ENCODE results near the gene SCN5A. TPM values are rescaled to one million over a fixed set of nuclear protein-coding genes. Genes with fewer than 3 reads are reported as not detected.

Gene SCN5A
- total and polyA plus RNA-seq, 2 of the 13 experiments (the other 11 are each of a cell fraction or from before 2014, with no cell fraction given), result 0.22 TPM; not detected in 1

DNA sequence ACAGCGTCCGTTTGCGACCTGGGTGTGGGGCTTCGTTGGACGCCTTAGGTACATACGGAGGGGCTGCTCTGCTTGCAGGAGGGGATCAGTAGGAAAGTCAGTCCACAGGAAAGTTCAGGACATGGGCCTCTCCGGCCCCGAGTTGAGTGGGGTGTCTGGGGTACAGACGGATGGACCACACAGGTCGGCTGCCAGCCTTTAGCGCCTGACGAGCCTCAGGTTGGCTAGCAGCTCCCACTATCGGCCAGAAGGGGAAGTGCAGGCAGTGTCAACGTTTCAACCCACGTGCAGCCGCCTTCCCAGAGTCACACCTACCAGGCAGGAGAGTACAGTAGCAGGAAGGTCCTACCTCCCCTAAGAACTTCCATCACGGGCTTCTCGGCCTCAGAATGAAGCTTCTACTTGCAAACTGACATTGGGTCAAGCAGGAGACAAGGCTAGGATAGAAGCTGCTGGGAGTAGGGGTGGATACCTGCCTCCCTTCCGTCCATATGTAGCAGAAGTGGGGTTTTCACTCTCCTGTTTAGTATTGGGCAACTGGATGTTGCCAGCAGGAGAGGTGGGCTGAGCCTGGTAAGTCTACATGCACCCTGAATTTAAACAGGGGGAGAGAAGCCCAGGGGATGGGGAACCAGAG is 1.8 kb upstream of the SCN5A start (continued):
- 0 out of 2 replicates have a peak, but pooled peaks have one; percentile 34 for TF ChIP-seq ZNF605 (CRISPR knock-in tag; IDR thresholded peaks at IDR 0.05)
- TF ChIP-seq STAG1 (CRISPR knock-in tag; IDR thresholded peaks at IDR 0.05), result peak; percentile 76
- TF ChIP-seq, protein P1, sequence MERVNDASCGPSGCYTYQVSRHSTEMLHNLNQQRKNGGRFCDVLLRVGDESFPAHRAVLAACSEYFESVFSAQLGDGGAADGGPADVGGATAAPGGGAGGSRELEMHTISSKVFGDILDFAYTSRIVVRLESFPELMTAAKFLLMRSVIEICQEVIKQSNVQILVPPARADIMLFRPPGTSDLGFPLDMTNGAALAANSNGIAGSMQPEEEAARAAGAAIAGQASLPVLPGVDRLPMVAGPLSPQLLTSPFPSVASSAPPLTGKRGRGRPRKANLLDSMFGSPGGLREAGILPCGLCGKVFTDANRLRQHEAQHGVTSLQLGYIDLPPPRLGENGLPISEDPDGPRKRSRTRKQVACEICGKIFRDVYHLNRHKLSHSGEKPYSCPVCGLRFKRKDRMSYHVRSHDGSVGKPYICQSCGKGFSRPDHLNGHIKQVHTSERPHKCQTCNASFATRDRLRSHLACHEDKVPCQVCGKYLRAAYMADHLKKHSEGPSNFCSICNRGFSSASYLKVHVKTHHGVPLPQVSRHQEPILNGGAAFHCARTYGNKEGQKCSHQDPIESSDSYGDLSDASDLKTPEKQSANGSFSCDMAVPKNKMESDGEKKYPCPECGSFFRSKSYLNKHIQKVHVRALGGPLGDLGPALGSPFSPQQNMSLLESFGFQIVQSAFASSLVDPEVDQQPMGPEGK (CRISPR knock-in tag; IDR thresholded peaks at IDR 0.05), result peak; percentile 15; the same call in 1 of the 2 replicates
- TF ChIP-seq CEBPG (CRISPR knock-in tag; IDR thresholded peaks at IDR 0.05), result no peak
- TF ChIP-seq MYC (CRISPR knock-in tag; IDR thresholded peaks at IDR 0.05; ENCODE audit: borderline replicate concordance), result peak; percentile 56; the same call in 1 of the 2 replicates
- TF ChIP-seq, protein P2, sequence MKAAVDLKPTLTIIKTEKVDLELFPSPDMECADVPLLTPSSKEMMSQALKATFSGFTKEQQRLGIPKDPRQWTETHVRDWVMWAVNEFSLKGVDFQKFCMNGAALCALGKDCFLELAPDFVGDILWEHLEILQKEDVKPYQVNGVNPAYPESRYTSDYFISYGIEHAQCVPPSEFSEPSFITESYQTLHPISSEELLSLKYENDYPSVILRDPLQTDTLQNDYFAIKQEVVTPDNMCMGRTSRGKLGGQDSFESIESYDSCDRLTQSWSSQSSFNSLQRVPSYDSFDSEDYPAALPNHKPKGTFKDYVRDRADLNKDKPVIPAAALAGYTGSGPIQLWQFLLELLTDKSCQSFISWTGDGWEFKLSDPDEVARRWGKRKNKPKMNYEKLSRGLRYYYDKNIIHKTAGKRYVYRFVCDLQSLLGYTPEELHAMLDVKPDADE (CRISPR knock-in tag; IDR thresholded peaks at IDR 0.05), result no peak
- TF ChIP-seq, protein P3, sequence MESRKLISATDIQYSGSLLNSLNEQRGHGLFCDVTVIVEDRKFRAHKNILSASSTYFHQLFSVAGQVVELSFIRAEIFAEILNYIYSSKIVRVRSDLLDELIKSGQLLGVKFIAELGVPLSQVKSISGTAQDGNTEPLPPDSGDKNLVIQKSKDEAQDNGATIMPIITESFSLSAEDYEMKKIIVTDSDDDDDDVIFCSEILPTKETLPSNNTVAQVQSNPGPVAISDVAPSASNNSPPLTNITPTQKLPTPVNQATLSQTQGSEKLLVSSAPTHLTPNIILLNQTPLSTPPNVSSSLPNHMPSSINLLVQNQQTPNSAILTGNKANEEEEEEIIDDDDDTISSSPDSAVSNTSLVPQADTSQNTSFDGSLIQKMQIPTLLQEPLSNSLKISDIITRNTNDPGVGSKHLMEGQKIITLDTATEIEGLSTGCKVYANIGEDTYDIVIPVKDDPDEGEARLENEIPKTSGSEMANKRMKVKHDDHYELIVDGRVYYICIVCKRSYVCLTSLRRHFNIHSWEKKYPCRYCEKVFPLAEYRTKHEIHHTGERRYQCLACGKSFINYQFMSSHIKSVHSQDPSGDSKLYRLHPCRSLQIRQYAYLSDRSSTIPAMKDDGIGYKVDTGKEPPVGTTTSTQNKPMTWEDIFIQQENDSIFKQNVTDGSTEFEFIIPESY (CRISPR knock-in tag; IDR thresholded peaks at IDR 0.05), result peak; percentile 37; the same call in 1 of the 2 replicates
- TF ChIP-seq NR2F6 (IDR thresholded peaks at IDR 0.05), result no peak
- TF ChIP-seq NR2F6 (CRISPR knock-in tag; IDR thresholded peaks at IDR 0.05), result 0 out of 2 replicates have a peak, but pooled peaks have one; percentile 32
- TF ChIP-seq KDM2A (CRISPR knock-in tag; IDR thresholded peaks at IDR 0.05; ENCODE audit: borderline replicate concordance, low read depth), result peak; percentile 33; the same call in 1 of the 2 replicates
- TF ChIP-seq, protein P4, sequence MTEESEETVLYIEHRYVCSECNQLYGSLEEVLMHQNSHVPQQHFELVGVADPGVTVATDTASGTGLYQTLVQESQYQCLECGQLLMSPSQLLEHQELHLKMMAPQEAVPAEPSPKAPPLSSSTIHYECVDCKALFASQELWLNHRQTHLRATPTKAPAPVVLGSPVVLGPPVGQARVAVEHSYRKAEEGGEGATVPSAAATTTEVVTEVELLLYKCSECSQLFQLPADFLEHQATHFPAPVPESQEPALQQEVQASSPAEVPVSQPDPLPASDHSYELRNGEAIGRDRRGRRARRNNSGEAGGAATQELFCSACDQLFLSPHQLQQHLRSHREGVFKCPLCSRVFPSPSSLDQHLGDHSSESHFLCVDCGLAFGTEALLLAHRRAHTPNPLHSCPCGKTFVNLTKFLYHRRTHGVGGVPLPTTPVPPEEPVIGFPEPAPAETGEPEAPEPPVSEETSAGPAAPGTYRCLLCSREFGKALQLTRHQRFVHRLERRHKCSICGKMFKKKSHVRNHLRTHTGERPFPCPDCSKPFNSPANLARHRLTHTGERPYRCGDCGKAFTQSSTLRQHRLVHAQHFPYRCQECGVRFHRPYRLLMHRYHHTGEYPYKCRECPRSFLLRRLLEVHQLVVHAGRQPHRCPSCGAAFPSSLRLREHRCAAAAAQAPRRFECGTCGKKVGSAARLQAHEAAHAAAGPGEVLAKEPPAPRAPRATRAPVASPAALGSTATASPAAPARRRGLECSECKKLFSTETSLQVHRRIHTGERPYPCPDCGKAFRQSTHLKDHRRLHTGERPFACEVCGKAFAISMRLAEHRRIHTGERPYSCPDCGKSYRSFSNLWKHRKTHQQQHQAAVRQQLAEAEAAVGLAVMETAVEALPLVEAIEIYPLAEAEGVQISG (CRISPR knock-in tag; IDR thresholded peaks at IDR 0.05), result peak; percentile 39; the same call in 1 of the 2 replicates
- TF ChIP-seq, protein P5, sequence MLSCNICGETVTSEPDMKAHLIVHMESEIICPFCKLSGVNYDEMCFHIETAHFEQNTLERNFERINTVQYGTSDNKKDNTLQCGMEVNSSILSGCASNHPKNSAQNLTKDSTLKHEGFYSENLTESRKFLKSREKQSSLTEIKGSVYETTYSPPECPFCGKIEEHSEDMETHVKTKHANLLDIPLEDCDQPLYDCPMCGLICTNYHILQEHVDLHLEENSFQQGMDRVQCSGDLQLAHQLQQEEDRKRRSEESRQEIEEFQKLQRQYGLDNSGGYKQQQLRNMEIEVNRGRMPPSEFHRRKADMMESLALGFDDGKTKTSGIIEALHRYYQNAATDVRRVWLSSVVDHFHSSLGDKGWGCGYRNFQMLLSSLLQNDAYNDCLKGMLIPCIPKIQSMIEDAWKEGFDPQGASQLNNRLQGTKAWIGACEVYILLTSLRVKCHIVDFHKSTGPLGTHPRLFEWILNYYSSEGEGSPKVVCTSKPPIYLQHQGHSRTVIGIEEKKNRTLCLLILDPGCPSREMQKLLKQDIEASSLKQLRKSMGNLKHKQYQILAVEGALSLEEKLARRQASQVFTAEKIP (CRISPR knock-in tag; IDR thresholded peaks at IDR 0.05; ENCODE audit: borderline replicate concordance), result no peak
- TF ChIP-seq, protein P6, sequence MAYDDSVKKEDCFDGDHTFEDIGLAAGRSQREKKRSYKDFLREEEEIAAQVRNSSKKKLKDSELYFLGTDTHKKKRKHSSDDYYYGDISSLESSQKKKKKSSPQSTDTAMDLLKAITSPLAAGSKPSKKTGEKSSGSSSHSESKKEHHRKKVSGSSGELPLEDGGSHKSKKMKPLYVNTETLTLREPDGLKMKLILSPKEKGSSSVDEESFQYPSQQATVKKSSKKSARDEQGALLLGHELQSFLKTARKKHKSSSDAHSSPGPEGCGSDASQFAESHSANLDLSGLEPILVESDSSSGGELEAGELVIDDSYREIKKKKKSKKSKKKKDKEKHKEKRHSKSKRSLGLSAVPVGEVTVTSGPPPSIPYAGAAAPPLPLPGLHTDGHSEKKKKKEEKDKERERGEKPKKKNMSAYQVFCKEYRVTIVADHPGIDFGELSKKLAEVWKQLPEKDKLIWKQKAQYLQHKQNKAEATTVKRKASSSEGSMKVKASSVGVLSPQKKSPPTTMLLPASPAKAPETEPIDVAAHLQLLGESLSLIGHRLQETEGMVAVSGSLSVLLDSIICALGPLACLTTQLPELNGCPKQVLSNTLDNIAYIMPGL (CRISPR knock-in tag; IDR thresholded peaks at IDR 0.05; ENCODE audit: borderline replicate concordance in 1 of 2, low read depth in 1 of 2), result peak in 1 of 2 experiments; percentile 47; a peak in 1 of 4 replicates
- peak; percentile 32; the same call in 1 of the 2 replicates for TF ChIP-seq TOPORS (CRISPR knock-in tag; IDR thresholded peaks at IDR 0.05)
- peak; percentile 23; the same call in 1 of the 2 replicates for TF ChIP-seq ZNF12 (CRISPR knock-in tag; IDR thresholded peaks at IDR 0.05)
- TF ChIP-seq ZNF205 (CRISPR knock-in tag; IDR thresholded peaks at IDR 0.05), result no peak
- TF ChIP-seq REPIN1 (CRISPR knock-in tag; IDR thresholded peaks at IDR 0.05; ENCODE audit: borderline replicate concordance, low read depth), result peak; percentile 39; the same call in 1 of the 2 replicates
